Thymus (tissue), 11 donors: Measurements from ENCODE around the gene BSN. TPM values are rescaled to one million over a fixed set of nuclear protein-coding genes. Genes with fewer than 3 reads are reported as not detected.
"Not testable (repeated sequence)": the region's sequence is repeated elsewhere in the genome, so short reads cannot be mapped to it uniquely, and the experiment has no call there.

Experiments used
- DNase-seq, 9 donors: peaks; one replicate each; pipeline ENCODE4 v3.0.0-alpha.2; 2013; ENCODE audit warnings: low spot score in 9 of 9, low read depth in 6 of 9, missing footprints in 1 of 9
- H3K27ac ChIP-seq, 2 donors: one replicate each; pipeline ENCODE4 v1.5.1; 2013; ENCODE audit warnings: control low read depth in 1 of 2, low read depth in 1 of 2, low read length in 1 of 2, mild to moderate bottlenecking in 1 of 2, moderate library complexity in 1 of 2
- H3K27me3 ChIP-seq, 2 donors: one replicate each; pipeline ENCODE4 v1.5.1; 2013; ENCODE audit warnings: low read length in 1 of 2; ENCODE audit not compliant: control insufficient read depth in 2 of 2, insufficient read depth in 1 of 2
- H3K36me3 ChIP-seq, 2 donors: one replicate each; pipeline ENCODE4 v1.5.1; 2013; ENCODE audit warnings: low read length in 1 of 2, mild to moderate bottlenecking in 1 of 2, moderate library complexity in 1 of 2; ENCODE audit not compliant: control insufficient read depth in 2 of 2, insufficient read depth in 2 of 2
- H3K4me1 ChIP-seq, 2 donors: one replicate each; pipeline ENCODE4 v1.5.1; 2013; ENCODE audit warnings: low read length in 2 of 2; ENCODE audit not compliant: control insufficient read depth in 2 of 2, insufficient read depth in 2 of 2
- H3K4me3 ChIP-seq, 2 donors: one replicate each; pipeline ENCODE4 v1.5.1; 2013; ENCODE audit warnings: low read length in 2 of 2, control low read depth in 1 of 2, mild to moderate bottlenecking in 1 of 2
- H3K9me3 ChIP-seq, 2 donors: one replicate each; pipeline ENCODE4 v1.5.1; 2013; ENCODE audit warnings: low read length in 1 of 2, mild to moderate bottlenecking in 1 of 2; ENCODE audit not compliant: control insufficient read depth in 2 of 2, insufficient read depth in 1 of 2
- WGBS: extraction: QIAGEN DNeasy Blood & Tissue Kit; methylation state at CpG from one replicate; pipeline ENCODE4 v1.1.7; 2013; 5-methylcytosine and 5-hydroxymethylcytosine counted together
- polyA plus RNA-seq: library from polyadenylated mRNA; stranded (reverse); fragments of 200-250 nt; gene quantifications from one replicate; pipeline ENCODE4 v1.2.3, GENCODE V29; 2013
- total RNA-seq: library from RNA; stranded (reverse); fragments of 120-200 nt; gene quantifications from one replicate; pipeline ENCODE4 v1.2.4, GENCODE V29; 2013
- donor health status: healthy.

The BSN gene
- total and polyA plus RNA-seq, 2 donors = 0.09 TPM

- H3K4me3 ChIP-seq, H3K27ac ChIP-seq, H3K9me3 ChIP-seq, DNase-seq: not testable (repeated sequence)
- Histone ChIP-seq H3K36me3 (peaks cover 29 to 36% of the 10 kb centered on the region in 2 donors), H3K4me1 (peaks cover 7 to 13% of the 10 kb centered on the region in 2 donors), H3K27me3 (peaks cover 4 to 39% of the 10 kb centered on the region in 2 donors)
- 33% methylated on average over 35 of the region's 36 CpGs for WGBS
These were observed 131.6 kb downstream of the BSN start for GRCh38 chr3:49685846-49686245.

- DNase-seq, H3K4me3 ChIP-seq: not testable (repeated sequence)
- 3% methylated on average over 24 of the region's 29 CpGs for WGBS
These were observed 132.1 kb downstream of the BSN start for GRCh38 chr3:49686346-49686745.

GRCh38 chr3:49686769-49687423 lies 132.6 kb downstream of the BSN start:
- Histone ChIP-seq H3K36me3 (peaks cover 22 to 25% of the 10 kb centered on the region in 2 donors), H3K4me1 (peaks cover 7 to 13% of the 10 kb centered on the region in 2 donors), H3K27me3 (peaks cover 4 to 39% of the 10 kb centered on the region in 2 donors)
- 24% methylated on average over 44 of the region's 44 CpGs for WGBS
- H3K4me3 ChIP-seq, H3K27ac ChIP-seq, DNase-seq, H3K9me3 ChIP-seq: not testable (repeated sequence)

More at GRCh38 chr3:49686346-49686745, 132.1 kb downstream of the BSN start:
- Histone ChIP-seq H3K36me3 (peaks cover 25 to 31% of the 10 kb centered on the region in 2 donors), H3K4me1 (peaks cover 7 to 13% of the 10 kb centered on the region in 2 donors), H3K27me3 (peaks cover 4 to 39% of the 10 kb centered on the region in 2 donors)
- not testable (repeated sequence) for H3K27ac ChIP-seq, H3K9me3 ChIP-seq

- H3K27ac ChIP-seq, H3K9me3 ChIP-seq, DNase-seq, H3K4me3 ChIP-seq: not testable (repeated sequence)
- peaks cover 17 to 20% of the 10 kb centered on the region in 2 donors for H3K36me3 ChIP-seq
- WGBS = 97% methylated on average over 12 of the region's 12 CpGs
- peaks cover 7 to 13% of the 10 kb centered on the region in 2 donors for H3K4me1 ChIP-seq
- peaks cover 4 to 39% of the 10 kb centered on the region in 2 donors for H3K27me3 ChIP-seq
These were observed 133.1 kb downstream of the BSN start for GRCh38 chr3:49687424-49687795.

GRCh38 chr3:49688338-49689045 lies 134.2 kb downstream of the BSN start:
- 80% methylated on average over 7 of the region's 7 CpGs for WGBS
- not testable (repeated sequence) for DNase-seq, H3K9me3 ChIP-seq, H3K27ac ChIP-seq, H3K36me3 ChIP-seq
- Histone ChIP-seq H3K27me3 (peaks cover 4 to 39% of the 10 kb centered on the region in 2 donors), H3K4me3 (peak overlapping the region in 1 of 2 donors; percentile 98), H3K4me1 (peaks cover 7 to 13% of the 10 kb centered on the region in 2 donors)

- H3K27ac ChIP-seq = peak within 1 kb of the TSS; percentile 43 to 66
- no peaks in the 10 kb centered on the region for H3K9me3 ChIP-seq
- peaks cover 3 to 4% of the 10 kb centered on the region in 2 donors for H3K36me3 ChIP-seq
- H3K4me3 ChIP-seq = peak within 1 kb of the TSS; percentile 76 to 98
- peak; percentile 85 to 96 (median 89) for DNase-seq
- H3K4me1 ChIP-seq = peaks cover 7 to 13% of the 10 kb centered on the region in 2 donors
- 5% methylated on average over 66 of the region's 66 CpGs for WGBS
- H3K27me3 ChIP-seq = peaks cover 4 to 39% of the 10 kb centered on the region in 2 donors
These were observed 135.0 kb downstream of the BSN start, which contains the start of the genes MST1 and RNF123 for GRCh38 chr3:49689046-49689907. TSS of gene MST1 (minus strand) at chr3:49689474. CDS start at chr3:49688691, 783 bp downstream. TSS of gene RNF123 (plus strand) at chr3:49689557. CDS start at chr3:49691166, 1,609 bp downstream.

- not testable (repeated sequence) for DNase-seq, H3K36me3 ChIP-seq, H3K9me3 ChIP-seq
- peaks cover 4 to 35% of the 10 kb centered on the region in 2 donors for H3K27me3 ChIP-seq
- H3K4me1 ChIP-seq = peaks cover 7 to 13% of the 10 kb centered on the region in 2 donors
- WGBS = 10% methylated on average over 16 of the region's 16 CpGs
- peak overlapping the region; percentile 76 to 98 for H3K4me3 ChIP-seq
- H3K27ac ChIP-seq = peak overlapping the region in 1 of 2 donors; percentile 43
These were observed 135.8 kb downstream of the BSN start for GRCh38 chr3:49689908-49690624.

GRCh38 chr3:49690856-49691255 lies 136.6 kb downstream of the BSN start:
- Histone ChIP-seq H3K27me3 (peaks cover 3 to 27% of the 10 kb centered on the region in 2 donors), H3K4me1 (peaks cover 7 to 13% of the 10 kb centered on the region in 2 donors)
- H3K9me3 ChIP-seq, DNase-seq, H3K4me3 ChIP-seq, H3K36me3 ChIP-seq, H3K27ac ChIP-seq: not testable (repeated sequence)
- 98% methylated on average over 3 of the region's 3 CpGs for WGBS
